Muscle layer of duodenum (tissue), 2 donors: ENCODE measurements around the gene TOR3A.

Experiments used
- H3K27ac ChIP-seq: one replicate; pipeline ENCODE4 v1.7.0; 2013; ENCODE audit warnings: mild to moderate bottlenecking, low read length
- H3K27me3 ChIP-seq: one replicate; pipeline ENCODE4 v1.7.0; 2013; ENCODE audit warnings: low read depth, mild to moderate bottlenecking, control low read depth, low read length
- H3K36me3 ChIP-seq, 2 donors: one replicate each; pipeline ENCODE4 v1.7.0; 2013; ENCODE audit warnings: low read length in 2 of 2, control low read depth in 1 of 2, mild to moderate bottlenecking in 1 of 2; ENCODE audit not compliant: insufficient read depth in 2 of 2, control insufficient read depth in 1 of 2
- H3K4me1 ChIP-seq, 2 donors: one replicate each; pipeline ENCODE4 v1.7.0; 2013; ENCODE audit warnings: low read length in 2 of 2, mild to moderate bottlenecking in 2 of 2, control low read depth in 1 of 2, moderate library complexity in 1 of 2; ENCODE audit not compliant: insufficient read depth in 2 of 2, control insufficient read depth in 1 of 2
- H3K4me3 ChIP-seq, 2 donors: one replicate each; pipeline ENCODE4 v1.7.0; 2013; ENCODE audit warnings: low read length in 2 of 2, low read depth in 1 of 2, mild to moderate bottlenecking in 1 of 2
- H3K9me3 ChIP-seq, 2 donors: one replicate each; pipeline ENCODE4 v1.7.0; 2013; ENCODE audit warnings: low read length in 2 of 2, control low read depth in 1 of 2, mild to moderate bottlenecking in 1 of 2; ENCODE audit not compliant: control insufficient read depth in 1 of 2
- donor health status: healthy.

TOR3A gene

GRCh38 chr1:179046808-179047635 is 34.8 kb upstream of the TOR3A start:
- Histone ChIP-seq H3K4me3 (no peak overlapping the region), H3K9me3 (no peaks in the 10 kb centered on the region), H3K4me1 (peaks cover 0 to 8% of the 10 kb centered on the region in 2 donors), H3K27me3 (no peaks in the 10 kb centered on the region), H3K27ac (no peak overlapping the region), H3K36me3 (peaks cover 0 to 11% of the 10 kb centered on the region in 2 donors)

- Histone ChIP-seq H3K27me3 (no peaks in the 10 kb centered on the region), H3K27ac (no peak overlapping the region), H3K9me3 (no peaks in the 10 kb centered on the region), H3K4me3 (no peak overlapping the region), H3K4me1 (peaks cover 0 to 8% of the 10 kb centered on the region in 2 donors), H3K36me3 (peaks cover 0 to 11% of the 10 kb centered on the region in 2 donors)
Observed at GRCh38 chr1:179047636-179047997, 34.3 kb upstream of the TOR3A start.

- Histone ChIP-seq H3K27ac (no peak overlapping the region), H3K4me1 (peaks cover 0 to 8% of the 10 kb centered on the region in 2 donors), H3K4me3 (no peak overlapping the region), H3K27me3 (no peaks in the 10 kb centered on the region), H3K9me3 (no peaks in the 10 kb centered on the region), H3K36me3 (peaks cover 0 to 11% of the 10 kb centered on the region in 2 donors)
Observed at GRCh38 chr1:179048339-179049124, 33.3 kb upstream of the TOR3A start.

- no peak overlapping the region for H3K4me3 ChIP-seq
Observed at GRCh38 chr1:179052776-179053175, 29.1 kb upstream of the TOR3A start.

GRCh38 chr1:179053486-179053885 is 28.4 kb upstream of the TOR3A start:
- no peak overlapping the region for H3K27ac ChIP-seq
- no peaks in the 10 kb centered on the region for H3K9me3 ChIP-seq
- no peak overlapping the region for H3K4me3 ChIP-seq
- H3K27me3 ChIP-seq = no peaks in the 10 kb centered on the region
- no peaks in the 10 kb centered on the region for H3K4me1 ChIP-seq
- peaks cover 18 to 22% of the 10 kb centered on the region in 2 donors for H3K36me3 ChIP-seq

More at GRCh38 chr1:179052776-179053175, 29.1 kb upstream of the TOR3A start:
- no peak overlapping the region for H3K27ac ChIP-seq
- H3K9me3 ChIP-seq = no peaks in the 10 kb centered on the region
- no peaks in the 10 kb centered on the region for H3K27me3 ChIP-seq
- H3K36me3 ChIP-seq = peaks cover 18 to 25% of the 10 kb centered on the region in 2 donors
- peaks cover 0 to 2% of the 10 kb centered on the region in 2 donors for H3K4me1 ChIP-seq

GRCh38 chr1:179055937-179056336 is 25.9 kb upstream of the TOR3A start:
- Histone ChIP-seq H3K27ac (no peak overlapping the region), H3K4me1 (no peaks in the 10 kb centered on the region), H3K36me3 (peaks cover 18 to 20% of the 10 kb centered on the region in 2 donors), H3K27me3 (no peaks in the 10 kb centered on the region), H3K4me3 (no peak overlapping the region), H3K9me3 (no peaks in the 10 kb centered on the region)

- no peaks in the 10 kb centered on the region for H3K4me1 ChIP-seq
- peaks cover 18 to 21% of the 10 kb centered on the region in 2 donors for H3K36me3 ChIP-seq
- no peak overlapping the region for H3K27ac ChIP-seq
- H3K4me3 ChIP-seq = no peak overlapping the region
- no peaks in the 10 kb centered on the region for H3K9me3 ChIP-seq
- no peaks in the 10 kb centered on the region for H3K27me3 ChIP-seq
Observed at GRCh38 chr1:179058487-179059483, 23.1 kb upstream of the TOR3A start.

- H3K27me3 ChIP-seq = no peaks in the 10 kb centered on the region
- no peaks in the 10 kb centered on the region for H3K9me3 ChIP-seq
- peaks cover 22 to 28% of the 10 kb centered on the region in 2 donors for H3K36me3 ChIP-seq
- H3K4me3 ChIP-seq = no peak overlapping the region
- H3K27ac ChIP-seq = no peak overlapping the region
- H3K4me1 ChIP-seq = no peaks in the 10 kb centered on the region
Observed at GRCh38 chr1:179061360-179062282, 20.2 kb upstream of the TOR3A start.

GRCh38 chr1:179066471-179066870 is 15.4 kb upstream of the TOR3A start:
- Histone ChIP-seq H3K36me3 (peaks cover 31 to 37% of the 10 kb centered on the region in 2 donors), H3K27ac (no peak overlapping the region), H3K4me1 (no peaks in the 10 kb centered on the region), H3K4me3 (no peak overlapping the region), H3K27me3 (no peaks in the 10 kb centered on the region), H3K9me3 (no peaks in the 10 kb centered on the region)

GRCh38 chr1:179077396-179077795 is 4.5 kb upstream of the TOR3A start:
- Histone ChIP-seq H3K36me3 (peaks cover 6 to 16% of the 10 kb centered on the region in 2 donors), H3K4me3 (no peak overlapping the region), H3K4me1 (peaks cover 9 to 10% of the 10 kb centered on the region in 2 donors), H3K27ac (no peak overlapping the region), H3K9me3 (no peaks in the 10 kb centered on the region), H3K27me3 (no peaks in the 10 kb centered on the region)
